ENCODE results near the gene GNAT3.

GNAT3 gene

DNA sequence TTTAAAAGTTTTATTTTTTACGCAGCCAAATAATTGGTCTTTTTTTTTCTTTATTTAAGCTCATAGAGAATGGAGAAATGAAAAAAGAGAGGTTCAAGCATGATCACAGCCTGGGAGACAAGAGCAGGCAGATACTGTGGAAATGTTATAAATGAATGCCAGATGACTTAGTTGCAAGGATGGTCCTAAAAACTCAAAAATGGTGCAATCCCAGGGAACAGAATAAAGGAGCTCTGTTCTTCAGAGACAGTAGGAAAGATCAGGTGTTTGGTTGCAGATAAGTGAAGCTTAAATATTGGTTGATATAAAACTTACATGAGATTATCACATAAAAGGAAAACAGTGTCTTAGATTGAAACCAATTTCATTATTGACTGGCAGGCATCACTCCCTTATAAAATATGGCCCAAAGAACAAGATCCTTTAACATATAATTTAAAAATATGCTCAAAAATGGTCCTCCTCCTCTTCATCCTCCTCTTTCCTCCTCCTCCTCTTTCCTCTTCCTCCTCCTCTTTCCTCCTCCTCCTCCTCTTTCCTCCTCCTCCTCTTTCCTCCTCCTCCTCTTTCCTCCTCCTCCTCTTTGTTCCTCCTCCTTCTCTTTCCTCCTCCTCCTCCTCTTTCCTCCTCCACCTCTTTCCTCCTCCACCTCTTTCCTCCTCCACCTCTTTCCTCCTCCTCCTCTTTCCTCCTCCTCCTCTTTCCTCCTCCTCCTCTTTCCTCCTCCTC is 18.6 kb downstream of the GNAT3 start:
- Histone ChIP-seq H3K4me3 (no peak overlapping the region), H3K27ac (no peak overlapping the region)
- no peak for DNase-seq (ENCODE audit: low spot score)
- TF ChIP-seq, protein P1, sequence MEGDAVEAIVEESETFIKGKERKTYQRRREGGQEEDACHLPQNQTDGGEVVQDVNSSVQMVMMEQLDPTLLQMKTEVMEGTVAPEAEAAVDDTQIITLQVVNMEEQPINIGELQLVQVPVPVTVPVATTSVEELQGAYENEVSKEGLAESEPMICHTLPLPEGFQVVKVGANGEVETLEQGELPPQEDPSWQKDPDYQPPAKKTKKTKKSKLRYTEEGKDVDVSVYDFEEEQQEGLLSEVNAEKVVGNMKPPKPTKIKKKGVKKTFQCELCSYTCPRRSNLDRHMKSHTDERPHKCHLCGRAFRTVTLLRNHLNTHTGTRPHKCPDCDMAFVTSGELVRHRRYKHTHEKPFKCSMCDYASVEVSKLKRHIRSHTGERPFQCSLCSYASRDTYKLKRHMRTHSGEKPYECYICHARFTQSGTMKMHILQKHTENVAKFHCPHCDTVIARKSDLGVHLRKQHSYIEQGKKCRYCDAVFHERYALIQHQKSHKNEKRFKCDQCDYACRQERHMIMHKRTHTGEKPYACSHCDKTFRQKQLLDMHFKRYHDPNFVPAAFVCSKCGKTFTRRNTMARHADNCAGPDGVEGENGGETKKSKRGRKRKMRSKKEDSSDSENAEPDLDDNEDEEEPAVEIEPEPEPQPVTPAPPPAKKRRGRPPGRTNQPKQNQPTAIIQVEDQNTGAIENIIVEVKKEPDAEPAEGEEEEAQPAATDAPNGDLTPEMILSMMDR (IDR thresholded peaks at IDR 0.05), result no peak

DNA sequence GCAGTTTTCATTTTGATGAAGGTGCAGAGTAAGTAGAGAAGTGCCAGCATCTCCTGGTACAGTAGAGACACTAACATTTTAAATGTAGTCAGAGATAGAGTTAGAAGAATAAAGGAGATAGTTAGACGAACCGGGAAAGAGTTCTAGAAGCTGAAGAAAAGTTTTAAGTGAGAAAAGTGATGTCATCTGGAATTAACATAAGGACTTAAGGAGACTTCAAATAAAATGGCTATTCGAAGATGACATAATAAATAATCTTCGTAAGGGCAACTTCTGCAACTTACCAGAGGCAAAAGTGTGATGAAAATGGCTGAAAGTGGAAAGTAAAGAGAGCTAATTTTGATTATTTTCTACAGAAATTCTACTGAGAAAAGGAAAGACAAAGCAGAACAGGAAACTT is 20.4 kb downstream of the GNAT3 start:
- TF ChIP-seq, protein P1 (IDR thresholded peaks at IDR 0.05), result no peak
- Histone ChIP-seq H3K4me3 (no peak overlapping the region), H3K27ac (no peak overlapping the region)
- DNase-seq (ENCODE audit: low spot score), result no peak

DNA sequence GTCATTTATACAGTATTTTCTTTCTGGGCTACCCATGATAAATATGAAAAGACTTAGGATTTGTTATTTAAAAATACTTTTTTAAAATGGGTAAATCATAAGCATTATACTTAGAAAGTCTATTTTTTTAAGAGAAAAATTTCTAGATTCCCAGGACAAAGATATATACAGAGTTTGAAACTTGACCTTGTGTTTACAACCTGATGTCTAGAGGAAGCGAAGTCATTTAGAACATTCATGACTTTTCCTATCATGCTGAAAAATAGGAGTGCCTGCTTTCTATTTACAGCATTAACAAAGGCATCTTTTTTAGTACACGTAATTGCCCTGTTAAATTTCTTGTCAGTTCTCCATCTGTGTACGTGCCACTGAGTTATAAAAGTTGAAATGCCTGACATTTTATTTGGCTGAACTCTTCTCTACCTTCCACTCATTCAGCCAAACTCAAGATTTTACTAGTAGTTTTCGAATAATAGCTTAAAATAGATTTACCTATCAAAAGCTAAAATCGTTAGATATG is 23.0 kb downstream of the GNAT3 start:
- H3K27ac ChIP-seq, result no peak overlapping the region
- TF ChIP-seq, protein P1 (IDR thresholded peaks at IDR 0.05), result no peak
- DNase-seq (ENCODE audit: low spot score), result no peak

DNA sequence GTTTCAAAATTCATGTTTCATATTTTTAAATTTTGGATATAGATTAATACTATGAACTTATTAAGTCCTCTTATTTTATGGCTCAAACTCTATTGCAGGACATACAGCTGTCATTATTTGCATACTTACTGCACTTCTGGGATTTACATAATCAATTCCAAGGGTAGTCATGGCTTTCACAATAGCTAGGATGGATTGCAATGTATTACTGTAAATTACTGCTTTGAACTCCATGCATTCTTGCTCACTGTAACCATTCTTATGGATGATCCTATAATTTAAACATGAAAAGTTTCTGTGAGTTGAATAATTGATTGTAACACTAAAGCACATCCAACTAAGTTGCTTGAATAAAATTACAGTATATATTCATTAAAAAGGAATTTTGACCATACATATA is 23.5 kb downstream of the GNAT3 start:
- Histone ChIP-seq H3K27ac (no peak overlapping the region), H3K4me3 (no peak overlapping the region)
- no peak for DNase-seq (ENCODE audit: low spot score)
- TF ChIP-seq, protein P1 (IDR thresholded peaks at IDR 0.05), result no peak

More for the DNA sequence above, 23.0 kb downstream of the GNAT3 start:
- no peak overlapping the region for H3K4me3 ChIP-seq

DNA sequence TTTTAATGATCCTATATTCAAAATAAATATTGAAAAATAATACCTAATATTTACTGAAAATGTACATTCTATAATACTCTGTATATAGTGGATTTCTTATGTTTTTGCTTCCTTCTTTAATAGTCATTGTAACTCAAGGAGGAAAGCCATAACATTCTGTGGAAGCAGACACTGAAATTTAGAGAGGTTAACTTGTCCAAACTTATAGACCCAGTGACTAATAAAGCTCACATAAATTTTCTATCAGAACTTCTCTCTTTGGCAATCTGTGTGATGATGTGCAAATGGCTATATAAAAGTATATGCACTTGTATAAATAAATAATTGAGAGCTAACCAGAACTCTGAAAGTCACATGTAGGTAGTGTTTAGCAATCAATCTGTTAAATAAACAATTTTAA is 26.1 kb downstream of the GNAT3 start:
- TF ChIP-seq, protein P1 (IDR thresholded peaks at IDR 0.05), result no peak
- DNase-seq (ENCODE audit: low spot score), result no peak
- Histone ChIP-seq H3K4me3 (no peak overlapping the region), H3K27ac (no peak overlapping the region)

DNA sequence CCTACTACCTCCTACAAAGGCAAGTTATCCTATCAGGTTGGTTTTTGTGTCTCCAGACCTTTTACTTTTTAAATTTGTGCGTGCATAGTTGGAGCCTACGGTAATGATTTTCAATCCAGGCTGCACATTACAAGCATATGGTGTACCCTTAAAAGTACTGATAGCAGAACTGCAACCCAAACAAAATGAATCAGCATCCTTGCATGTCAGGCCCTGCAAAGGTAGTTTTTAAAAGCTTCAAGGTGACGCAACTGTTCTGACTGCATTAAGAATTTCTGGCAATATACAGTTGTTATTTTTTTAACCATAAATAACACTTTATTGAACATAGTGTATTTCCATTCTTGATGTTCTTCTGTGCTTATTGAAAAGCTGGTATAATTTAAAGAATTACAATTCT is 28.9 kb downstream of the GNAT3 start:
- no peak overlapping the region for H3K4me3 ChIP-seq
- TF ChIP-seq, protein P1 (IDR thresholded peaks at IDR 0.05), result no peak
- H3K27ac ChIP-seq, result no peak overlapping the region
- DNase-seq (ENCODE audit: low spot score), result no peak
